ENCODE data around the gene METAP2.

Gene METAP2

DNA sequence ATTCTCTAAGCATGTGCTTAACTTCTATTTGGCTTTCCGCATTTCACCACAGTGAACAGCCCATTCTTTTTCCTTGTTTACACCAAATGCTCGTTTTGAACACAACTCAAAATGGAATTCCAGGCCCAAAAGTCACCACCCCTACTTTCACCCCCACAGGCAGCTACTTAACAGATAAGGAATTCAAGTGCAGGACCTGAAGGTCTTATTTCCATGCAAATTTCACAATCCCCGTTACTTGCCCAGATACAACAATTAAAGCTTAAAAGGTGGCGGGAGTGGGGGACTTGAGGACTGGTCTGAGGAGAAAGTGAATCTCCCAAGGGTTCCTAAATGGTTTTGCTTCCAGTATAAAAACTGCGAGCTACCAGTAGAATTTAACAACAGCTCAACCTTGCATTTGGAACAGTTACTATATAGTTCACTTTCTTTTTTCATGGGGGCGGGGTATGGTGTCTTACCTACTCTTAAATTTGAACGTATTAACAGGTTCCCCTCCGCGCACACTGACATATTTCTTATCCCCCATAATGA is 73.6 kb downstream of the METAP2 start:
- DNase-seq (ENCODE audit: insufficient read length, low spot score), result peak; percentile 26
- FAIRE-seq, result no peak

DNA sequence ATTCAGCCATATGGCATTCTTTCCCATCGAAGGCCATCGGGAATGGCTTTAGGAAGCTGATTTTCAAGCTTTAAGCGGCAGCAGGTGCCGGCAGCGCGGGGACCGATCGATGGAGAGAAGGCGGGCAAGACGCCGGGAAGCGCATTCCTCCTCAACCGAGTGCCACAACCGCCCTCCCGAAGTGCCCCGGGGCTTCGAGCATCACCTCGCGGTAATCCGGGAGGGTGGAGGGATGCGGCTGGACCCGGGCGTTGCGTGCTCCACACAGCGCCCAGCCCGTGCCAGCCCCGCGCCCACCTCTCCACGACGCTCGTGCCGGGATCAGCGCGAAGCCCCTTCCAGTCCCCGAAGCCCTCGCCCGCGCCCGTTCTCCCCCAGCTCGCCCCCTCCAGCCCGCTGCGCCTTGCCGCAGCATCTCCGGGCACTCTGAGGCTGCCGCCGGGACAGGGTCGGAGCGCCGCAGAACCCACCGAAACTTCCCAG is 74.1 kb downstream of the METAP2 start:
- DNase-seq (ENCODE audit: insufficient read length, low spot score) (peak; percentile 46), FAIRE-seq (peak; percentile 67)

DNA sequence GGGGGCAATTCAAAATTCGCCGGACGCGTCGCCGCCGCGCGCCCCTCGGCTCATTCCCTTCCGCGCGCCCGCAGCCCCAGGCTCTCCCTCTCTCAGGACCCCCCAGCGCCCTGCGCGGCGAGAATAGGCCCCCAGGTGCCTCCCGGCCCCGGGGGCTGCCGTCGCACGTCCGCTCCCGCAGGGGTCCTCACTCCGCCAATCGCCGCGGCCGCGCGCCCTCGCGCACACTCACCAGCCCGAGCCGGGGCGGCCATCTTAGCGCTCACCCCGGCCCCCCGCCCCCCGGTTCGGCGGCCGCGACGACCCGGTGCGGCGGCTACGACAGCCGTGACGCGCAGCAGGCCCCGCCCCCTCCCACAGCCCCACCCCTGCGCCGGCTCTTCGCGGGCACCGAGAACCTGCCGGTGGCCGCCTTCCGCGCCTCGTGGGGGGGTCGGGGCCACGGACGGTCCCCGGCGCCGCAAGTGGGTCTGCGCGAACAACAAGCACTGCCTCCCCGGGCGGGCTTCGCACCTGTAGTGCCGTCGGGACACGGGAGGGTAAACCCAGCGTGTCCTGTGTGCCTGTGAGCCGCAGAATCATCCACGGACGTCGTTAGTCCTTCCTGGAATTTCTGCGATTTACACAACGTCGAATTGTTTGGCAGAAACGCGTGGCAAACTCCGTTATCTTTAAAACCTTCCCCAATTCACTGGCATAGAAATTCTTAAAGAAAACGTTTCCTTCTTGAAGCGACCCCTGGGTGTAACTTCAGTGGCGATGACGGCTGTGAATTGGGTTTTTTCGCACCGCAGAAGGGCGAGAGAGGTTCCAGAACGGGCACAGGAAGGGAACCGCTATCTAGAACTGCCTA is 74.8 kb downstream of the METAP2 start:
- DNase-seq (ENCODE audit: insufficient read length, low spot score) (peak; percentile 62), FAIRE-seq (peak; percentile 40)

DNA sequence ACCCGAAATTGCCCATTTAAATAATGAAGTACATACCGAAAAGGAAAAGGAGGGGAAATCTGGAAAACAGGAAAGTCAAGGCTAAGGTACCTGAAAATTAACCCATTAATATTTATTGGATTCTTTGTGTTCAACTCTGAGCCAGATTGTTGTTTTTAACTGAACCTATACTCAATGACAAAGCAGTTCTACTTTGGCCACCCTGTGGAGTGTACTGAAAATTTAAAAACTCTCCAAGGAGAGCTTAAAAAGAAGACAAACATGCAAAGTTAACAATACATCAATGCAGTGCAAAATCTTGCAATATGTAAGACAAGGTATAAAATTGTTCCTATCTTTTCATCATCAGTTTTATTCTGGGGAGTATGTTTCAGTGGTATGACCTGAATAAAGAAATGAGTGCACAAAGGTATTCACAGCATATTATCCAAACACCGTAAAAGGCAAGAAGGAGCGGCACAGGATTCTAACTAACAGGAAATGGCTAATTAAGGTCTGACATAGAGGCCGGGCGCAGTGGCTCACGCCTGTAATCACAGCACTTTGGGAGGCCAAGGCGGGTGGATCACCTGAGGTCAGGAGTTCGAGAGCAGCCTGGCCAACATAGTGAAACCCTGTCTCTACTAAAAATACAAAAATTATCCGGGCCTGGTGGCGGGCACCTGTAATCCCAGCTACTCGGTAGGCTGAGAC is 75.6 kb downstream of the METAP2 start:
- FAIRE-seq, result no peak
- DNase-seq (ENCODE audit: insufficient read length, low spot score), result no peak

DNA sequence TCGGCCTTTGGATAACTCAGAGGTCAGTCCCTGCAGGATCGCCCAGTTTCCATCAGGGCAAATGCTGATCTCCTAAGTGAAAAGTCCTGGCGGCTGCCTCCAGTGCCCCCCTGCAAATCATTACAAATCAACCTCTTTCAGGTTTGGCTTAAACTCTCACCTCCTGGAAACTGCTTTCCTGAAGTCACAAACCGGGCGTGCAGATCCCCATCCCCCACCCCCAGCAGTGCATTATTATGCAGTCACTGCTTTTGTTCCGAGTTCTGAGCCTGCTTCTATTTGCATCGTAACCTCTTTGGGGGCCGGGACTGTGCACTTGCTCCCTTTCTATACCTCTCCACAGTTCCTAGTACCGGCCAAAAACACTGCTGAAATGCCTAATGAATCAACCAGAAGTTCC is 77.4 kb downstream of the METAP2 start, which contains the start of gene USP44:
Gene USP44 (minus strand): TSS at position 172 of the 400 bp plus-strand sequence. CDS start 17,220 bp downstream, outside the sequence.
- DNase-seq (ENCODE audit: insufficient read length, low spot score) (no peak), FAIRE-seq (no peak)

DNA sequence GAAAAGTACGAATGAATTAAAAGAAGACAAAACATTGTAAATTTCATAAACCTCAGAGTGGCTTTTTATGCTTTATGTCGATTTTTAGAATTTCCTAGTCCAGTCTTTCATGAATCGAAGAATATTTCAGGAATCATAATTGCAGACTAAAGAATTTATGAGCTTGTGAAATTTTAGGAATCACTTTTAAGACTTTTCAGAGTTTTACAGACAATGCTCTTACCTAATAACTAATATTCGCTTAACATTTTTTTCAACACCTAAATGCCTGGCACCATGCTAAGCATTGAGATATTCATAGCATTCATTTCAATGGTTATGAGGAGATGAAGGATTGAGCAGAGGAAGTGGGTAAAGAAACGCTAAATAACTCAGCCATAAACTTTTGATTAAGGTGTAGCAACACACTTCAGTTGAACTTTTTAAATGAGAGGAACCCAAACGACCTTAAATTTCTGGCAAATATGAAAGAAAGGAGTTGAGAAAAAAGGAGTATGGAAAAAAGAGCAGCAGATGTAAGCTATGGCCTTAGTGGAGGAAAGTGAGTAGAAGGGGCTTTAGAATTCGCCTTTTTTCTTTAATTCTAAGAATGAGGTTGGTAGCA is 78.1 kb downstream of the METAP2 start:
- FAIRE-seq (no peak), DNase-seq (ENCODE audit: insufficient read length, low spot score) (no peak)

DNA sequence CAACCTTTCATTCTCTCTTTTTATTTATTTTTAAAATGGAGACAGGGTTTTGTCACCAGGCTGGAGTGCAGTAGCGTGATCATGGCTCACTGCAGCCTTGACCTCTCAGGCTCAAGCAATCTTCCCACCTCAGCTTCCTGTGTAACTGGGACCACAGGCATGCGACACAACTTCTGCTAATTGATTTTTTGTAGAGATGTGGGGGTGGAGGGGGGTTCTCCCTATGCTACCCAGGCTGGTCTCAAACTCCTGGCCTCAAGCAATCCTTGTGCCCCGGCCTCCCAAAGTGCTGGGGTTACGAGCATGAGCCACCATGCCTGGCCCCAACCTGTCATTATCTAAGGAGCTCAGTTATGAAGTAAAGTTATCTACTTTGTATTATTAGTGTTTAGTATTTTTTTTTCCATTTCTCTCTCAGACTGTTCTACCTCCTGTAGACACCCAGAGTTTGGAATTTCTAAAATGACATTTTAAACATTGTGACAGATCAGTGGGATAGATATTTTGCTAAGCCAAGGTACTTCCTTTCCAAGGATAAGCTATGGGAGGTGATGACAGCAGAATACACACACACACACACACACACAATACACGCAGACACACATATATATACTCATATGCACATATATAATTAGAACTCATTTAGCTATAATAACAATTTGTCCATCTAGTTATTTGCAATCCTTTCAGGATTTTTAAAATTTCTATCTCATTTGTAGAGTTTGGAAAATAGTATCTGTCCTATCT is 79.4 kb downstream of the METAP2 start:
- DNase-seq (ENCODE audit: insufficient read length, low spot score) (no peak), FAIRE-seq (no peak)

DNA sequence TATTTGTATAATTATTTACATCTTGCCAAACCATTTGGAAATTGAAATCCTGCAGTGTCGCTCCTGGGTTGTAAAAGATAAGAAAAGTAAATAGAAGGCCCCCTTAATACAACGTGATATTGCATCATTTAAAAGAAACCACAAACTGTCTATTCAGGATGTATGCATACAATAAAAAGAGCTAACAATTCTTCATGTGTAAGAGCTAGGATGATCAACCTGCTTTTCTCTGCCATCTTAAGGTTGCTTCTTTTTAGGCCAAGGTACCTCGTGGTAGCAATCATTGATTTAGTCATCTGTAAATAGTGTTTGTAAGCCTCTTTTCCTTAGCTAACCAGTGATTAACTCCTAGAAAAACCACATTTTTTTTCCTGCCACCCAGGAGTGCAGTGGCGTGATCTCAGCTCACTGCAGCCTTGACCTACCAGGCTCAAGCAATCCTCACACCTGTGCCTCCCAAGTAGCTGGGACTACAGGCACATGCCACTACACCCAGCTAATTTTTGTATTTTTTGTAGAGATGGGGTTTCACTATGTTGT is 80.7 kb downstream of the METAP2 start:
- FAIRE-seq (no peak), DNase-seq (ENCODE audit: insufficient read length, low spot score) (no peak)

DNA sequence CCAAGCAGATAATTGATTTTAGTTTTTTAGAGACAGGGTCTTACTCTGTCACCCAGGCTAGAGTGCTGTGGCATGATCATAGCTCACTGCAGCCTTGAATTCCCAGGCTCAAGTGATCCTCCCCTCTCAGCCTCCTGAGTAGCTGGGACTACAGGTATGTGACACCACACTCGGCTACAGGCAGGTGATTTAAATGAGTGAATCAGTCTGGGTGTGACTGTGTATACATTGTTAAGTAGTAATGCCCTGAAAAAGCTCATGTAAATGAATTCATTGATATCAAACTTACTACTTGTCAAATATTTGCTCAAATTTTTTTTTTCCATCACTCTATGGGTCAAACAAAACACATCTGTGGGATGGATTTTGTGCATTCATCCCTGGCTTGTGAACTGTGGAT is 83.7 kb downstream of the METAP2 start:
- no peak for DNase-seq (ENCODE audit: insufficient read length, low spot score)
- no peak for FAIRE-seq

Measured in HTR-8/SVneo (cell line).